Measurements from ENCODE around the gene AIP.

GRCh38 chr11:67469508-67469811 is 13.4 kb upstream of the AIP start:
- TF ChIP-seq, protein P1, sequence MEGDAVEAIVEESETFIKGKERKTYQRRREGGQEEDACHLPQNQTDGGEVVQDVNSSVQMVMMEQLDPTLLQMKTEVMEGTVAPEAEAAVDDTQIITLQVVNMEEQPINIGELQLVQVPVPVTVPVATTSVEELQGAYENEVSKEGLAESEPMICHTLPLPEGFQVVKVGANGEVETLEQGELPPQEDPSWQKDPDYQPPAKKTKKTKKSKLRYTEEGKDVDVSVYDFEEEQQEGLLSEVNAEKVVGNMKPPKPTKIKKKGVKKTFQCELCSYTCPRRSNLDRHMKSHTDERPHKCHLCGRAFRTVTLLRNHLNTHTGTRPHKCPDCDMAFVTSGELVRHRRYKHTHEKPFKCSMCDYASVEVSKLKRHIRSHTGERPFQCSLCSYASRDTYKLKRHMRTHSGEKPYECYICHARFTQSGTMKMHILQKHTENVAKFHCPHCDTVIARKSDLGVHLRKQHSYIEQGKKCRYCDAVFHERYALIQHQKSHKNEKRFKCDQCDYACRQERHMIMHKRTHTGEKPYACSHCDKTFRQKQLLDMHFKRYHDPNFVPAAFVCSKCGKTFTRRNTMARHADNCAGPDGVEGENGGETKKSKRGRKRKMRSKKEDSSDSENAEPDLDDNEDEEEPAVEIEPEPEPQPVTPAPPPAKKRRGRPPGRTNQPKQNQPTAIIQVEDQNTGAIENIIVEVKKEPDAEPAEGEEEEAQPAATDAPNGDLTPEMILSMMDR (IDR thresholded peaks at IDR 0.05; ENCODE audit: low read depth, low read length) = no peak; the same call in 1 of the 2 replicates
- TF ChIP-seq EZH2phosphoT487 (IDR thresholded peaks at IDR 0.05; ENCODE audit: low read depth) = no peak
